Stomach smooth muscle (tissue), 2 donors: ENCODE results near the gene ILKAP.

Experiments
- H3K27ac ChIP-seq: one replicate; pipeline ENCODE4 v1.7.0; 2013; ENCODE audit warnings: mild to moderate bottlenecking, low read length, inconsistent platforms
- H3K27me3 ChIP-seq, 2 donors: one replicate each; pipeline ENCODE4 v1.7.0; 2013; ENCODE audit warnings: low read length in 2 of 2; ENCODE audit not compliant: insufficient read depth in 2 of 2, control insufficient read depth in 1 of 2
- H3K36me3 ChIP-seq, 2 donors: one replicate each; pipeline ENCODE4 v1.7.0; 2013; ENCODE audit warnings: low read length in 2 of 2; ENCODE audit not compliant: control insufficient read depth in 2 of 2, insufficient read depth in 2 of 2
- H3K4me1 ChIP-seq: one replicate; pipeline ENCODE4 v1.7.0; 2013; ENCODE audit warnings: low read length; ENCODE audit not compliant: control insufficient read depth, insufficient read depth
- H3K4me3 ChIP-seq, 2 donors: one replicate each; pipeline ENCODE4 v1.7.0; 2013; ENCODE audit warnings: low read length in 2 of 2
- H3K9ac ChIP-seq, 2 donors: one replicate each; pipeline ENCODE4 v1.7.0; 2013; ENCODE audit warnings: low read length in 2 of 2, mild to moderate bottlenecking in 1 of 2
- H3K9me3 ChIP-seq, 2 donors: one replicate each; pipeline ENCODE4 v1.7.0; 2013; ENCODE audit warnings: low read length in 2 of 2; ENCODE audit not compliant: control insufficient read depth in 2 of 2
- donor health status: healthy.
- donor health status: Pancreatic carcinoma.

The ILKAP gene

GRCh38 chr2:238131761-238132462 lies 71.6 kb downstream of the ILKAP start:
- no peaks in the 10 kb centered on the region for H3K36me3 ChIP-seq
- no peaks in the 10 kb centered on the region for H3K9me3 ChIP-seq
- no peak overlapping the region for H3K9ac ChIP-seq
- H3K27ac ChIP-seq: no peak overlapping the region
- peaks cover 3% of the 10 kb centered on the region for H3K4me1 ChIP-seq
- H3K27me3 ChIP-seq: no peaks in the 10 kb centered on the region
- no peak overlapping the region for H3K4me3 ChIP-seq

- Histone ChIP-seq H3K9me3 (no peaks in the 10 kb centered on the region), H3K4me1 (peaks cover 6% of the 10 kb centered on the region), H3K27me3 (peaks cover 0 to 2% of the 10 kb centered on the region in 2 donors), H3K4me3 (no peak overlapping the region), H3K36me3 (no peaks in the 10 kb centered on the region), H3K27ac (no peak overlapping the region), H3K9ac (no peak overlapping the region)
These were observed 72.5 kb downstream of the ILKAP start for GRCh38 chr2:238130696-238131628.

GRCh38 chr2:238130111-238130695 lies 73.3 kb downstream of the ILKAP start:
- Histone ChIP-seq H3K27ac (no peak overlapping the region), H3K9me3 (no peaks in the 10 kb centered on the region), H3K27me3 (peaks cover 0 to 2% of the 10 kb centered on the region in 2 donors), H3K36me3 (no peaks in the 10 kb centered on the region), H3K4me3 (no peak overlapping the region), H3K9ac (no peak overlapping the region), H3K4me1 (peaks cover 6% of the 10 kb centered on the region)

GRCh38 chr2:238129166-238130010 lies 74.1 kb downstream of the ILKAP start:
- H3K9ac ChIP-seq: no peak overlapping the region
- no peak overlapping the region for H3K27ac ChIP-seq
- H3K9me3 ChIP-seq: no peaks in the 10 kb centered on the region
- H3K27me3 ChIP-seq: peaks cover 0 to 2% of the 10 kb centered on the region in 2 donors
- peaks cover 6% of the 10 kb centered on the region for H3K4me1 ChIP-seq
- no peak overlapping the region for H3K4me3 ChIP-seq
- no peaks in the 10 kb centered on the region for H3K36me3 ChIP-seq

GRCh38 chr2:238128534-238129001 lies 74.9 kb downstream of the ILKAP start:
- no peak overlapping the region for H3K9ac ChIP-seq
- H3K9me3 ChIP-seq: no peaks in the 10 kb centered on the region
- no peaks in the 10 kb centered on the region for H3K36me3 ChIP-seq
- H3K4me3 ChIP-seq: no peak overlapping the region
- no peak overlapping the region for H3K27ac ChIP-seq
- H3K27me3 ChIP-seq: peaks cover 0 to 2% of the 10 kb centered on the region in 2 donors
- H3K4me1 ChIP-seq: peaks cover 6% of the 10 kb centered on the region

GRCh38 chr2:238128061-238128440 lies 75.4 kb downstream of the ILKAP start:
- Histone ChIP-seq H3K9me3 (no peaks in the 10 kb centered on the region), H3K27ac (no peak overlapping the region), H3K9ac (no peak overlapping the region), H3K27me3 (peaks cover 0 to 2% of the 10 kb centered on the region in 2 donors), H3K4me1 (peaks cover 6% of the 10 kb centered on the region), H3K36me3 (no peaks in the 10 kb centered on the region), H3K4me3 (no peak overlapping the region)

GRCh38 chr2:238127165-238128060 lies 76.1 kb downstream of the ILKAP start:
- peaks cover 6% of the 10 kb centered on the region for H3K4me1 ChIP-seq
- peak overlapping the region in 1 of 2 donors; percentile 44 for H3K4me3 ChIP-seq
- H3K27ac ChIP-seq: no peak overlapping the region
- no peaks in the 10 kb centered on the region for H3K9me3 ChIP-seq
- H3K36me3 ChIP-seq: no peaks in the 10 kb centered on the region
- H3K9ac ChIP-seq: peak overlapping the region in 1 of 2 donors; percentile 58
- H3K27me3 ChIP-seq: peaks cover 0 to 2% of the 10 kb centered on the region in 2 donors

GRCh38 chr2:238126775-238127164 lies 76.7 kb downstream of the ILKAP start:
- no peaks in the 10 kb centered on the region for H3K9me3 ChIP-seq
- peak overlapping the region in 1 of 2 donors; percentile 44 for H3K4me3 ChIP-seq
- H3K36me3 ChIP-seq: no peaks in the 10 kb centered on the region
- H3K9ac ChIP-seq: peak overlapping the region in 1 of 2 donors; percentile 58
- H3K27me3 ChIP-seq: peaks cover 0 to 2% of the 10 kb centered on the region in 2 donors
- peaks cover 6% of the 10 kb centered on the region for H3K4me1 ChIP-seq
- no peak overlapping the region for H3K27ac ChIP-seq

GRCh38 chr2:238126338-238126737 lies 77.2 kb downstream of the ILKAP start:
- H3K9ac ChIP-seq: peak overlapping the region in 1 of 2 donors; percentile 13
- H3K9me3 ChIP-seq: no peaks in the 10 kb centered on the region
- H3K27me3 ChIP-seq: peaks cover 0 to 2% of the 10 kb centered on the region in 2 donors
- H3K4me3 ChIP-seq: no peak overlapping the region
- H3K4me1 ChIP-seq: peaks cover 6% of the 10 kb centered on the region
- no peak overlapping the region for H3K27ac ChIP-seq
- no peaks in the 10 kb centered on the region for H3K36me3 ChIP-seq
